ENCODE measurements around the gene LHFPL3.

The LHFPL3 gene

GRCh38 chr7:104846731-104847130, 518.3 kb downstream of the LHFPL3 start:
- no peak overlapping the region for H3K4me3 ChIP-seq (ENCODE audit: low read depth, low read length)
- no peaks in the 10 kb centered on the region for H3K27me3 ChIP-seq (ENCODE audit: insufficient read depth, low read depth, severe bottlenecking)
- no peaks in the 10 kb centered on the region for H3K9me3 ChIP-seq (ENCODE audit: severe bottlenecking)
- no peak overlapping the region for H3K27ac ChIP-seq
- no peaks in the 10 kb centered on the region for H3K36me3 ChIP-seq
- DNase-seq: no peak
- no peak for TF ChIP-seq CTCF (IDR thresholded peaks at IDR 0.05; ENCODE audit: low read depth, low read length)

DNA sequence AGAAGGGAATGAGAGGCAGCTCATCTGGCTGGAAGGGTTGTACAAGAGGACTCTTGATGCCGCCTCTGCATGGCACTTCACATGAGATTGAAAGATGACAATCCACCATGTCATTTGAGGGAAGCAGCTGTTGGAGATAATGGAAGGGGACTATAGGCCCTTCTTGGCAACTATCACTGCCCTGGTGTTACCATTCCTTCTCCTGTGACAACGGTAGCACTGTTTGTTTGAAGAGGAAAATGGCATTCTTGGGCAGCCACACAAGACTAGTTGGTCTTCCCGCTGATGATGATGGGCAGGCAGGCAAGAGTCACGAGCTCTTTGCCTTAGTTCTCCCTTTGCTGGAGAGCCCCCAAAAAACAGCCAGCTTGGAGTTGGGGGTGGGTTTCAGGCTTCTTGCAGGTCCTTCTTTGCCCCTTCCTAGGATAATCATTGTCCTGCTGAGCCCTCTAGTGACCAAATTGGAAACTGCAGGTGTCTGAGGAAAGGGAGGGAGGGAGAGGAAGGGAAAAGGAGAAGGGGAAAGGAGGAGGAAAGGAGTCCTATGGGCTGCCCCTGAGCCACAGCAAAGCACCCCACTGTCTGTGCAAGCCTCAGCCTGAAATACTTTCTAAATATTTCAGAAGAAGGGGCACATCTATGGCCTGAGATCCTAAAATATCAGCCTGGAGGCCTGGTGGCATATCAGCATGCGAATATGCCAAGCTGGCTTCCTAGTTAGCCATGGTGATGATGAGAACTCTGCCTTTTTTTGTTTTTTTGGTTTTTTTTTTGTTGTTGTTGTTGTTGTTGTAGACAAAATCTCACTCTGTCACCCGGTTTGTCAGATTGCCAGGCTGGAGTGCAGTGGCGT, 520.0 kb downstream of the LHFPL3 start:
- no peaks in the 10 kb centered on the region for H3K27me3 ChIP-seq (ENCODE audit: insufficient read depth, low read depth, severe bottlenecking)
- peak; percentile 71 for DNase-seq
- peak; percentile 64 for TF ChIP-seq CTCF (IDR thresholded peaks at IDR 0.05; ENCODE audit: low read depth, low read length)
- no peak overlapping the region for H3K4me3 ChIP-seq (ENCODE audit: low read depth, low read length)
- no peaks in the 10 kb centered on the region for H3K36me3 ChIP-seq
- no peak overlapping the region for H3K27ac ChIP-seq
- H3K9me3 ChIP-seq (ENCODE audit: severe bottlenecking): no peaks in the 10 kb centered on the region

DNA sequence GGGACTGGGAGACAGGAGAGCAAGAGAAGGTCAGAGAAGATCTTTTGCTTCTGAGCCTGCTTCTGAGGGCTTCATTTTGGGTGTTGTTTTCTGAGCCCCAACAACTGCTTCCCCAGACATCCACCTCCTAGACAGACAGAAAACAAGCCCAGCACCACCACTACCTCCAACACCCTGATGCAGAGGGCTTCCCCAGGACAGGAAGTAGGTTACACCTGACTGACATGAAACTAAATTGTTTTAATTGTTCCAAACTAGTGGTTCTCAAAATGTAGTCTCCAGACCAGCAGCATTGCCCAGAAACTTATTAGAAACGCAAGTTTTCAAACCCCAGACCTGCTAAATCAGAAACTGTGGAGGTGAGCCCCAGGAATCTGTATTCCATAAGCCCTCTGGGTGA, 522.0 kb downstream of the LHFPL3 start:
- H3K9me3 ChIP-seq (ENCODE audit: severe bottlenecking): no peaks in the 10 kb centered on the region
- no peak for TF ChIP-seq CTCF (IDR thresholded peaks at IDR 0.05; ENCODE audit: low read depth, low read length)
- no peak overlapping the region for H3K4me3 ChIP-seq (ENCODE audit: low read depth, low read length)
- no peaks in the 10 kb centered on the region for H3K36me3 ChIP-seq
- DNase-seq: no peak
- no peaks in the 10 kb centered on the region for H3K27me3 ChIP-seq (ENCODE audit: insufficient read depth, low read depth, severe bottlenecking)
- no peak overlapping the region for H3K27ac ChIP-seq

DNA sequence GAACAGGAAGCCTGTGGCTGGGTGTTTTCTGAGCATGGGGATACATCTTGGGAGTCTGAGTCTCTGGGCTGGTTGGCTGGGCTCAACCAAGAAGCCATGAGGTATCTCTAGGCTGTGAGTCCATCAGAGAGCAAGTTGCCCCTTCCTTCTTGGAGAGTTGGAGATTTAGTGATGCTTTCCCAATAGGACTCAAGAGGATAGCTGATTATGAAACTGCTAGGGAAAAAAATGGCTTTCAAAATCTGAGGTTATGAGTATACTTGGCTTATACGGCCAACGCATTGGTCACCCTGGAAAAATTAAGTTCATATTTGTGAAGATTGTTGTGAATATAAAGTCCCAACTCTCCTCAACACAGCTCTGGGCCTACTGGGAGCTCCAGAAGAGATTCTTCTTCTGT, 522.9 kb downstream of the LHFPL3 start:
- Histone ChIP-seq H3K27me3 (ENCODE audit: insufficient read depth, low read depth, severe bottlenecking) (no peaks in the 10 kb centered on the region), H3K27ac (no peak overlapping the region), H3K9me3 (ENCODE audit: severe bottlenecking) (no peaks in the 10 kb centered on the region), H3K4me3 (ENCODE audit: low read depth, low read length) (no peak overlapping the region), H3K36me3 (no peaks in the 10 kb centered on the region)
- TF ChIP-seq CTCF (IDR thresholded peaks at IDR 0.05; ENCODE audit: low read depth, low read length): no peak
- DNase-seq: no peak

DNA sequence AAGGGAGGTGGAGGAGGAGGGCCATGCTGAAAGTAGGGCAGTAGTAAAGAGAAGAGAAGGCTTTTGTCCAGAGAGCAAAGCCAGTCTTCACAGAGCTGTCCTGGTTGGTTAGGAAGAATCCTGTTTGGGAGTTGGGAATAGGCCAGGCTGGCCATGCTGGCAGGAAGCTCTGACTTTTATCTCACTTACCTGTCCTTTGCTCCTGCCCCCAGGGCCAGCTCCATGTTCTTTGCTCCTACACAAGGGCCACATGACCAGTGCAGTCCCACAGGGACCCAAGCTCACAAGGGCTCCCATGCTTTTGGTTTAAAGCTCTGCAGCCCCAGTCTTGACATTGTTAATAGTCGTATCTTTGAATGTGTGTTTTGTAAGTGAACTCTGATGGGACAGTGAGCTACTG, 524.0 kb downstream of the LHFPL3 start:
- no peaks in the 10 kb centered on the region for H3K27me3 ChIP-seq (ENCODE audit: insufficient read depth, low read depth, severe bottlenecking)
- H3K27ac ChIP-seq: no peak overlapping the region
- H3K9me3 ChIP-seq (ENCODE audit: severe bottlenecking): no peaks in the 10 kb centered on the region
- no peak for DNase-seq
- H3K36me3 ChIP-seq: no peaks in the 10 kb centered on the region
- H3K4me3 ChIP-seq (ENCODE audit: low read depth, low read length): no peak overlapping the region
- no peak for TF ChIP-seq CTCF (IDR thresholded peaks at IDR 0.05; ENCODE audit: low read depth, low read length)

DNA sequence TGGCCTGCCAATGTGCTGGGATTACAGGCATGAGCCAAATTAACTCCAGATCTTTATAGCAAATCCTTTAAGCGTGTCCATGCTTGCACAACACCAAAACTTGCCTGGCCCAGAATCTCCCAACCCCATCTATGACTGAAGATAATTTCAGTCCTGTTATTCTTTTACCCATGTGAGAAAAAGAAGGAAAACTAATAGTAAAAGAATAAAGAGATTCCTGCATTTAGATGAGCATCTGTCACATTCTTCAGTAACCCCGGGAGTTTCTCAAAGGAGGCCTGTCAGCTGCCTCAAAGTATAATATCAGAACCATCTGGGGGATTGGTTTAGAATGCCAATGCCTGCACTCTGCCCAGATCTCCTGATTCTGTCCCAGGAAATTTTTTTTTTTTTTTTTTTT, 527.5 kb downstream of the LHFPL3 start:
- H3K9me3 ChIP-seq (ENCODE audit: severe bottlenecking): no peaks in the 10 kb centered on the region
- no peaks in the 10 kb centered on the region for H3K36me3 ChIP-seq
- no peaks in the 10 kb centered on the region for H3K27me3 ChIP-seq (ENCODE audit: insufficient read depth, low read depth, severe bottlenecking)
- H3K27ac ChIP-seq: no peak overlapping the region
- no peak overlapping the region for H3K4me3 ChIP-seq (ENCODE audit: low read depth, low read length)
- peak; percentile 49 for DNase-seq
- TF ChIP-seq CTCF (IDR thresholded peaks at IDR 0.05; ENCODE audit: low read depth, low read length): no peak
